HG03432 (cell line): ENCODE results near the gene THSD7A.

ENCODE experiments used
- ATAC-seq: cut with Tn5 transposase; IDR thresholded peaks from one replicate; pipeline ENCODE4 v1.9.1; 2021; ENCODE audit warnings: mild to moderate bottlenecking, moderate library complexity; ENCODE audit not compliant: unreplicated experiment

Gene THSD7A

DNA sequence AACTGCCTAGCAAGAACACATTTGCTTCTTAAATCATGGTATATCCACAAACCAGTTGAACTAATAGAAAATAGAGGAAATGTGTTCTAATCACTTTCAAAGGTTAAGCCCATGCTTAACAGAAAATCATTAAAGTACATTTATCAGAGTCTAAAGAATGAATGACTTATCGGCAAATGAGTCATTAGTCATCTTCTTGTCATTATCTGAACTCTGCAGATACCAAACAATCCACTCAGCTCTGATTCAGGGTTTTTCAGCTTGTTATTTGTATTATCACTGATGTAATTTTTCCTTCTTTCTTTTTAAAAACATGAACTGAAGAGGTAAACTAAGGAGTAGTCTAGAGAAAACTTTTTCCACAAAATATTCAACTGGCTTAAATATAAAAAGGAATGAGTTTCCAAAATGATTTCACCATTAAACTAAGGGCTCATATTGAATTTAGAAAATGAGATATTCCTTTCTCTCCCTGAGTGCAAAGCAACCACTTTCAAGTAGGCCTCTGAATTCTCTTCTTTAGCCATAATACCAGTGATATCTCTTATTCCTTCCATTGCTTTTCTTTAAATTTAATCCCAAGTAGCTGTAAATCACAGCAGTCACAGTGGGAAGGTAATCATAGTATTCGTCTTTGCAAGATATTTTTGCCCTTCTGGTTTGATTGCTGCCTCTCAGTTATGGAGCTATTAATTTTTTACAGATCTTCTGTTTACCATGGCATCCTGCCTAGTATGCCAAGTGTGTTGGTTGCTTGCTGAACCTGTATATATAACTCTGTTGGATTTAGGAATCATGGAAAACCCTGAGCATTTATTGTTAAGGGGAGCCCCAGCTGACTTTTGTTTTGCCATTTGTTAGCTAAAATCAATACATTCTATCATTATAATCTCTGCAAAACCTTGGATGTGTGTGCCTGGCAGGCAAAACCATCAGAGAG is 125.1 kb downstream of the THSD7A start:
- no peak for ATAC-seq

DNA sequence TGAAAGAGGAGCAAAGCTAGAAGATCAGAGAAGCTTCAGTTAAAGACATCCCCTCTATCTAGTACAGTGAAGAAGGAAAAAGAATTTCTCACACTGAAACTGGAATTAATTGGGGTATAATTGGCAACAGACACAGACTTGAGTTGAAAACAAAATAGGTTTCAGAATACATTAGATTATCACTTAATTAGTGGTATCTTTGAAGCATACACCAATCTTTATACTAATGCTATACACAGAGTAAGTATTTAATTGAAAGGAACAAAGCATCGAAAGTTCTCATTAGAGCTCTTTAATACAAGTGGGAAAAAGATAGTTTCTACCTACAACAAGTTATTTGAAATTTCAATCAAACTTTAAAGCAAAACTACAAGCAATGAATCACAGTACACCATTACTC is 128.2 kb downstream of the THSD7A start:
- no peak for ATAC-seq

DNA sequence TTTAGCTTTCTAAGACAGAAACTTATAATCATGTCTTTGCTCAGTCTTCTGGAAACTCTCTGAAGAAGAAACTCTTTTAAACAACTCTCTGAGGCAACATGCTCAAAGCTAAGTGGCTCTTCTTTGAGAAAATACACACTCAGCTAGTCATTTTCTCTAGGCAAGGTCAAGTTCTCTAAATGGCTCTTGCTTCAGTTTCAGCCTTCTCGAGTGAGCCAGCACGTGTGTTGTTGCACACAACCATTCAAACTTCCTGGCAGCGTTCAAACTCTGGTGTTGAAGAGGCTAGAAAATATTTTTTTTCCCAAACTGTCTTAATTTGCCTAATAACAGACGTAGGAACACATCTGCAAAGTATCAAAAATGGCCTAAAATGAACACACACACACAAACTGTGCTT is 129.1 kb downstream of the THSD7A start:
- no peak for ATAC-seq

DNA sequence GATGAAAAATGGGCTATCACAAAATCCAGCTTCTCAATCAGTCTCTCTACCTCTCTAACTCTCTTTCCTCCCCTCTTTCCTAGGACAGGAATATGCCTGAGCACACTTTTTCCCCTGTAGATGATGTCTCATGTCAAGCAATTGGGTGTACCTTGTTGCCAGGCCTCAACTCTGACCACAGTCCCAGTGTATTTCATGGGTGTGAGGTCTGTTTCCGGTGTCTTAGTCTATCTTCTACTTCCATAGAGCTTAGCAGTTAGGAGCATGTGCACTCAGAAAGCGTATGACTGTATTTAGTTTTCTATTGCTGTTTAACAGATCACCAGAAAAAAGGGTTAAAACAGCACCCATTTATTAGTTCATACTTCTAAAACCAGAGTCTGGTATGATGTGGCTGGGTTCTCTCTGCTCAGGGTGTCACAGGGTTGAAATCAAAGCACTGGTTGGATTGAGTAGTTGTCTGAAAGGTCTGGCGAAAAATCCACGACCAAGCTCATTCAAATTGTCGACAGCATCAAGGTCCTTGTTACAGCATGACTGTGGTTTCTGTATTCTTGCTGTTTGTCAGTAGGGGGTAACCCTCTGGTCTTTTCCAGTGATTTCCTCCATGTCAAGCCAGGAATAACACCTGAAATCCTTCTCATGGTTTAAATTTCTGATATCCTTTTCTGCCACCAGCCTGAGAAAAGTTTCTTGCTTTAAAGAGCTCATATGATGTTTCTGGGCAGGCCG is 130.0 kb downstream of the THSD7A start:
- no peak for ATAC-seq

DNA sequence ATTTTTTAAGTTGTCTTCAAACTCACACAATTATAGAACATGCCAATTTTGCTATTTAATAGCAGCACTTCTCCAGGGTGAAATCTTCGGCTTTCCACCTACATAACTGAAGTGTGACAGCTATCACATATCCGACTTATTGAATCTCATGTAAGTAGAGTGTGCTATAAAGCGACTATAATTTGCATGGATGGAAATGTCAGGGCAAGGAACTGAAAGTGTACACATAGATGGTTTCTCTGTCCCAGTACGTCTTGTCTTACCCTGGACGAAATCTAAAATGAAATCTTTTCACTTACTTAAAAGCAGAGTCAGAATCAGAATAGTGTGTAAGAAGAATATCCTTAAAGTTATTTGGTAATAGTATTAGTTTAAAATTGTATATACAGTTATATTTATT is 132.3 kb downstream of the THSD7A start:
- ATAC-seq, result no peak

DNA sequence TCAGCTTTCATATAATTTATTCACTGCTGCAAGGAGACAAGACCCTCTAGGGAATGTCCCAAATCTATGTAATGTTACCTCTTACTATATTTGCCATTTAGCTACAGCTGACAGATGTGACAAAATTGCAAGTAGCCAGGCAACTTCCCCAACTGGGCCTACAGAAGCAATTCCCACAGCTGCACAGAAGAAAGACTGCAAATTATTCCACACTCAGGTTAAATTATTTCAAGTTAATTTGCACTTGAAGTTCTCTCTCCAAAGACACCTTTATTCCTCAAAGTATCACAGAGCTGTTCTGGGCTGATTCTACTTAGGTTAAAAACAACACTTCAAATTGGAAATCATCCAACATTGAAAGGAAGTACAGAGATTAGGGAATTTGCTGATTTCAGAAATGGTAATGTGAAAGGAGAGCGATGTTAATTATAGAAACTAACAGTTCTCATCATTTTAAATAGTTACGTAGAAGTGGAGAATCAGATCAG is 133.6 kb downstream of the THSD7A start:
- no peak for ATAC-seq

DNA sequence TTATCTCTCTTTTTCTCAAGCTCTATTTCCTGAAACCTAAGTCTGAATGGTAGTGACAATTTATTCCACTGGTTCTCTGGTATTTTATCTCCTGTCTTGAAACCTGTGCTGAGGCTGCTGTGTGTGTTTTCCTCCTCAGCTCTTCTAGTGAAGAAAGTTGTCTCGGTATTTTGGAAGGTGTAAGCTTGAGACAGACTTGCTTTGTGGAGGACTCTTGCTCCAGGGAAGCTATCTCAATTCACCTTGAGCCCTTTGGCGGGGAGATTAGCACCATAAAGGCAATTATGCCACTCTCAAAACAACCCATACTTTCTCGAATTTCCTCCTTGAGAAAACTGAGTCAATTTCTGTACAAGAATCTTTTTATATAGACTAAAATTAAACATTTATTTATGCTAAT is 141.6 kb downstream of the THSD7A start:
- no peak for ATAC-seq

DNA sequence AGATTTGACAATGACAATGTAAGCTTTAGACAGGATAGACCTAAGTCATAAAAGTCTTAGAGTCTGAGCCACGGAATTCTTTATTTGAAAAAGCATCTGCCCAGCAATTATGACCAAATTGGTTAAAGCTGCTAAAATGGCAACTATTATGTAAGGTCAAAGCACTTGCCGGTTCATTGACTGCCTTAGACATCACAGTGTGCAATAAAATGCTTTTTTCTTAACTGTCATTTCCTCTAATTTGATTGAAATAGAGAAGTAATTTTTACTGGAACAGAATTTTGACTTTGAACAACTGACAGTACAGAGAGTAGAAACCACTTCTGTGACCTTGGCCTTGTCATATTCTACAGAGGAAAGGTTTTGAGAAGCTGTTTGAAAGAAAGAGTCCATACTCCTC is 142.9 kb downstream of the THSD7A start:
- ATAC-seq, result no peak

DNA sequence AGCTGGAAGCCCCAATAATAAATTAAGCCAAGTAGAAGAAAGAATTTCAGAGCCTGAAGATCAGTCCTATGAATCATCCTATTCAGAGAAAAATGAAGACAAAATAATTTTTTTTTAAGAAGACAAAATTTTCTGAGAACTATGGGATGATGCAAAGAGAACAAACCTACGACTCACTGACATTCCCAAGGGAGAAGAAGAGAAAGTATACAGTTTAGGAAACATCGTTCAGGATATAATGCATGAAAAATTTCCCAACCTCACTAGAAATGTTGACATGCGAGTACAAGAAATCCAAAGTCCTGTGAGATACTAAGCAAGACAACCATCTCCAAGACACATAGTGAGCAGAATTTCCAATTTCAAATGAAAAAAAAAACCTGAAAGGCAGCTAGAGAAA is 150.5 kb downstream of the THSD7A start:
- no peak for ATAC-seq

DNA sequence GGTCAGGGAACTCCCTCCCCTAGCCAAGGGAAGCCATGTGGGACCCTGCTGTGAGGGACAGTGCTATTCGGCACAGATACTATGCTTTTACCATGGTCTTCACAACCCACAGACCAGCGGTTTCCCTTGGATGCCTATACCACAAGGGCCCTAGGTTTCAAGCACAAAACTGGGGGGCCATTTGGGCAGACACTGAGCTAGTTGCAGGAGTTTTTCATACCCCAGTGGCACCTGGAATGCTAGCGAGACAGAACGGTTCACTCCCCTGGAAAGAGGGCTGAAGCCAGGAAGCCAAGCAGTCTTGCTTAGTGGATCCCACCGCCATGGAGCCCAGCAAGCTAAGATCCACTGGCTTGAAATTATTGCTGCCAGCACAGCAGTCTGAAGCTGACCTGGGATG is 156.8 kb downstream of the THSD7A start:
- no peak for ATAC-seq

DNA sequence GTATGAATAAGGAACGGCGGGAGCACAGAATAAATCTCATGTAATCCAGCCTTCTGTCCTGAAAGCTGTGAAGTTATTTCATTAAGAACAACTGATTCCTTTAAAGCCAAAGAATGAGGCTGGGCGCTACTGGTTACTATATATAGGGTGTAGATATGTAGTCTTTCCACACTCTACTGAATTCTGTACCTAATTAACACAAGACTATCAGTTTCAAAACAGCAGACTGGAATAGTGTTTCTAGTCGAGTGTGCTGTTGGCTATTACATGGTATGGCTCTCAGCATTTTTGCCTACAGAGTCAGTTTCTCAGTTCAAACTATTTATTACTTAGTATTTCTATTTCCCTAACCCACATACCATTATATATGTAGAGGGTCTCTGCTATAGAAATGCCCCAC is 163.3 kb downstream of the THSD7A start:
- no peak for ATAC-seq

DNA sequence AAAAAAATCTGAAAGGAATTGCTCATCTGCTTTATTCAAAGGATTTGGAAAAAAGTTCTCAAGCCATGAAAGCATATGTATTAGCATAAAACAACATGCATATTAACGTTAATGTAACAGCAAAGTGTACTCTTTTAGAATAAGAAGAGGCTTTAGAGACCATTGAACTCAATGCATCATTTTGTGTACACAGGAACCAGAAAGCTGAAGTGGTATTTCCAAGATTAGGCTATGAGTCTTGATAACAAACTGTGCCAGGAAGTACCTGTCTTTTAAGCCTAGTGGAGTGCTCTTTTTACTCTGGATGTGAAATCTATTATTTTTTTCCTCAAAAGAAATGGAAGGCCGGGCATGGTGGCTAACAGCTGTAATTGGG is 164.2 kb downstream of the THSD7A start:
- no peak for ATAC-seq

DNA sequence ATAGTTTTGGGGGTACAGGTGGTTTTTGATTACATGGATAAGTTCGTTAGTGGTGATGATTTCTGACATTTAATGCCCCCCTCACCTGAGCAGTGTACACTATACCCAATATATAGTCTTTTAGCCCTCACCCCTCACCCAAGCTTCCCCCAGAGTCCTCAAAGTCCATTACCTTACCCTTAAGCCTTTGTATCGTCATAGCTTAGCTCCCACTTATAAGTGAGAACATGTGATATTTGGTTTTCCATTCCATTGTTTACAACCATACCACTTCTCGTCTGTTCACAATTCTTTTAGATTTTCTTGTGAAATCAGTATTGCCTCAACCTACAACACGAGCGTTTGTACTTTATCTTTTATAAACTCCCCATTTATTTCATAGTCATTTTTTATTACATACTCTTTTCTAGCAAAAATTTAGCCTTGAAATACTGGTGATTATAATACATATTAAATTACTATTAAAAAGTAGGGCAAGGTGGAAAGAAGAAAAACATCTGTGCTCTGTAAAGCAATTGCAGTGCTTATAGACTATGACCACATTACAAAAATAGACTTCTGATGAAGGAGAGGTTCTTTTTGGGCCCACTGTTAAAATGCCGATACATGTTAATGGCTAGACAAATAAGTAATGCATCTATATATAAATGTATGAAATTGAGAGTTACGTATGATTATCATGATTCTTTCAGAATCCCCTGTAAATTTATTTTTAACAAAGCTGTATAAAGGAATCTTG is 164.8 kb downstream of the THSD7A start:
- no peak for ATAC-seq

DNA sequence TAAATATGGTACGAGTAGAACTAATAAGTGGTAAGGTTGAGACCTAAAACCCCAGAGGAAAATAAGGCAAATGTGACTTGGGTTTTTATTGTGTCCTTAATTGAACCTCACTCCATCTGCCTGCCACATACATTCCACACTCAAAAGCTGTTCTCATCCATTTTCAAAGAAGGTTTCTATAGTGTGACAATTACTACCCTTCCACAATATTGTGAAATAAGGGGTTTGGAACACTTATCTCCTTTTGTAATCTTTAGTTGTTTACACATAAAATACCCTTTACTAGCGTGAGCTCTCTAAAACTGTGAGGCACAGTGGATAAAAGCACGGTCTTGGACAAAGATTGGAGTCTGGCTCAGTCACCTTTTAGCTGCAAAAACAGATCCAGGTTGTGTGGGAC is 166.6 kb downstream of the THSD7A start:
- no peak for ATAC-seq

DNA sequence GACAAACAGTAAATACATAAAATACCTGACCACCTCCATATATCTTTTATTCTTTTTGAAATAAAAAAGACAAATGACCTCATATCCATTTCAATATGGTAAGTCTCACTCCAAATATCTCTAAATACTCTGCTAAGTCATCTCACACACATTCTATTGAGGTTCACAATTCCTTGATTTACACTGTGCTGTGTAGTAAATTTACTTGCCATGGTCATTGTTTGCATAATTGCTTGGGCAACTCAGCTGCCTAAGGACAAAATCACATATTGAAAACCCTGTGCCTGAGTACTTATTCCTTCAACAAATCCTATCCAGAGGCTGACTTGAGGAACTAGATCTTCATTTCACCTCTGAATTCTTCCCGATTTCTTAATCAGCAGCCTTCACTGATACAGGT is 176.4 kb downstream of the THSD7A start:
- no peak for ATAC-seq

DNA sequence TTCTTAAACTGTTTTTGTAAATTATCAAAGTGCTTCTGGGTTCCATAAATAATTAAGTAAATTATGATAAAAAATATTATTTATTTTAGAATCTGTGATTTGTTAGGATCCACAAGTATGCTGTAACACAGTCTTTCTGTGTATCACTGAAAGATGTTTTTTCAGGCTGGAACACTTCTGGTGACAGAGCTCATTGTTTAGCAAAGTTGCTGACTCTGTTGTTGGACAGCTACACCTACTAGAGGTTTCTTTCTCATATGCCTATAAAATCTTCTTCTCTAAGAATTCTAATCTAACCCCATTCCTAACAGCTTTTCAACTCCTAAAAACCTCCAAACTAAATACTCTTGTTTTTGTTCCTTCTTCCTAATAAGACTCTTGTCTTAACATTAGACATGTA is 176.8 kb downstream of the THSD7A start:
- no peak for ATAC-seq

DNA sequence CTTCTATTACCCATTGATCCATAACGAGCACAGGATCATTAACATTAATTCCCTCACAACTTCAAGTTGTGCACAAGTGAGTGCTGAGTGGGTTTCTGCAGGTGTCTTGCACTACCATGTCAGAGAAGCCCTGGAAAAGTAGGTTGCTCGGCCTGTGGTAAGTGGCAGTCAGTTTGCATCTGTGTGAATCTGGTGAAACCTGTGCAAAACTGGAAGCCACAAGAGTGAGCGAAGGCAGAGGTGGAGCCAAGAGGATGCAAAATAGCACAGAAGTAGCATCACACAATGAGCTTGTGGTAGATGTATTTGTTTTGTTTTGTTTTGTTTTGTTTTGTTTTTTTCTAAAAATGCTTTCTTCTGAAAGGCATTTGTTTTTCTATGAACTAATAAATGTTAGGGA is 181.5 kb downstream of the THSD7A start:
- peak; percentile 59 for ATAC-seq

DNA sequence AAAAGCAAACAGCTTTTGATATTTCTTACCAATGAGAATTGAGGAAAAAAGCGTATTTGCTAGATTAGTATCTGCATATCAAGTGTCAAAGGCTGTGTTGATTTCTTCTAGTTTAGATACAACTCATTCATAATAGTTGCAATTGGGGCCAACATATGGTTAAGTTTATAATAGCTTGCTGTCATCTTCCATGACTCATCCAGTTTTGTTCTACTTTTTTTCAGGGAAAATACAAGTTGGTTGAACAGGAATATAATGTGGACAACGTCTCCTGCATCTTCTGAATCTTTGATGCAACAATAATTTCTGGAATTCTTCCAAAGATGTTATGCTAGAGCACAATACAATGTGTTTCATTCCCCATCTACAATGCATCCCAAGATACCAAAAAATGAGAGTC is 182.0 kb downstream of the THSD7A start:
- no peak for ATAC-seq

DNA sequence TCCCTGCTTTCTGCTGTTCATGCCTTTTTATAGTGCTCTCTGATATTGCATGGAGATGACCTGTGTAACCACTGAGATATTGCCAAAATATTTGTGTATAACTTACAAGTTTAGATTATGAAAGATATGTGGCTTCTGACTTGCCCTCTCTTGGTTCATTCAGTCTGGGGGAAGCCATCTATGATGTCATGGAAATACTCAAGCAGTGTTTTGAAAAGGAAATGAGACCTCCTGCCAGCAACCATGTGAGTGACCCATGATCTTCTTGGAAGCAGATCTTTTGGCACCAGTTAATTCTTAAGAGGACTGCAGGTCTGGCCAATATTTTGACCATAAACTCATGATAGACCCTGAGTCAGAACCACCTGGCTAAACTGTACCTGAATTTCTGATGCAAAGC is 183.0 kb downstream of the THSD7A start:
- ATAC-seq, result no peak

DNA sequence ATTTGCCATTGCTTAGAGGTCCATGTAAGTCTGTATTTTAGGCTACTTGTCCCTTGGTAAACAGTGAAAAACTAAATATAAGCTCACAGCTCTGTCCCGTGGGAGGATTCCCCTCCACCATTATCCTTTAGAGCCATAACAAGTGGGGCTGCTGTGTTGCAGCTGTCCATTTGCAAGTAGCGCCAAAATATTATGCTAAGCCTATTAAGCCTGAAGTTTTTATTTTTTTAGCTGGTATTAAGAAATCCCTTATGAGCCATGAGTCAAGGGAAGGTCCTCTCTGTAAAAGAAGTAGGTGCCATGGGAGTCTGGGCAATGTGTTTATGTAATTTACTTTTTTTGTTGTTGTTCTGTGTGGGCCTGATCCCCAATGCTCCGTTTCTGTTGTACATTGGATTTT is 183.9 kb downstream of the THSD7A start:
- ATAC-seq, result no peak

DNA sequence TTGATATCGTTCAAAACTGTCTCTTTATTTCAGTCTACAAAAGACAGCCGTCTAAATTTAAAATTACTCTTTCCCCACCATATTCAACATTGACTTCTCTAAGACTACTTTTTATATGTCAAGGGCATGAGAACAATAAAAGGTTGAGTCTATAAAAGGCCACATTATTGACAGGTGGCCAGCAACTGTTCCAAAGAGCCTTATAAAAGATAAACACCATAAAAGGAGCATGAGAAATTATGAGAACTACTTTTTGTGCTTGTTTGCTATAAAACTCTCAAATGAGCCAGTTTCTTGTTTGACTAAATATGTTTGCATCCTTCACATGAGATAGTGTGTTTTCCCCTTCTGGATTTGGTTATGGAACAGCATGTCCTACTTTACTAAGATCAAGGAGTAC is 189.2 kb downstream of the THSD7A start:
- ATAC-seq, result no peak

DNA sequence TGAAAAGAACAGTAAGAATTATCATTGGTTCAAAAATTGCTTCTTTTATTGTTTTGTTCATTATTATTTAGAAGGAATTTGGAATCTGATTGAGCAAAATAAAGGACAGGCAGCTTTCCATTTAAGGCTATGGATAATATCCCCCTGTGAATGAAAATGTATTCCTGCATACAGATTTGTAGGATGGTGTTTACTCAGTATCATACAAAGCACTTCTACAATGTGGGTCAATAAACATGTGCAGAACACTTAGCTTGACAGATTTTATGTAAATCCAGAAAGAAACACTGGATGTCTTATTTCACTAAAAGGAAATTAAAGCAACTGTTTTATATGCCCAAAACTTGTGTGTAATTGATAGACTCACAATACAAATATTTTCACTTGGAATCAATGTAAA is 189.7 kb downstream of the THSD7A start:
- ATAC-seq, result no peak
